AG20443 (cell line): Measurements from ENCODE around the gene C1orf21.
A peak's percentile ranks its signal among the peaks of the same experiment; 100 is the strongest.

ENCODE experiments used
- DNase-seq: peaks from one replicate; pipeline ENCODE4 v3.0.0; 2012; ENCODE audit warnings: low spot score, mixed read lengths

C1orf21 gene

GRCh38 chr1:184650177-184650866 is 263.5 kb downstream of the C1orf21 start:
- no peak for DNase-seq

- DNase-seq: no peak
These were observed 268.4 kb downstream of the C1orf21 start for GRCh38 chr1:184655185-184655584.

GRCh38 chr1:184656221-184656620 is 269.4 kb downstream of the C1orf21 start:
- DNase-seq: no peak

GRCh38 chr1:184658055-184658454 is 271.2 kb downstream of the C1orf21 start:
- DNase-seq: no peak

GRCh38 chr1:184660462-184661191 is 273.8 kb downstream of the C1orf21 start:
- DNase-seq: no peak

GRCh38 chr1:184661801-184662200 is 275.0 kb downstream of the C1orf21 start:
- DNase-seq: no peak

- DNase-seq: peak; percentile 92
These were observed 277.3 kb downstream of the C1orf21 start for GRCh38 chr1:184664042-184664660.

GRCh38 chr1:184664661-184665060 is 277.8 kb downstream of the C1orf21 start:
- DNase-seq: no peak

GRCh38 chr1:184665360-184665759 is 278.5 kb downstream of the C1orf21 start:
- no peak for DNase-seq

- no peak for DNase-seq
These were observed 282.6 kb downstream of the C1orf21 start for GRCh38 chr1:184669391-184669790.

GRCh38 chr1:184672013-184672726 is 285.3 kb downstream of the C1orf21 start:
- DNase-seq: no peak

GRCh38 chr1:184673305-184673704 is 286.5 kb downstream of the C1orf21 start:
- no peak for DNase-seq

- no peak for DNase-seq
These were observed 290.5 kb downstream of the C1orf21 start for GRCh38 chr1:184677344-184677743.
